HepG2 (cell line): ENCODE measurements around the gene IRS1. TPM values are rescaled to one million over a fixed set of nuclear protein-coding genes. Genes with fewer than 3 reads are reported as not detected.

Experiments used
- ATAC-seq: fragments of 200-7000 bp; cut with Tn5 transposase; 3 replicates; pipeline ENCODE4 v1.9.1; 2020; ENCODE audit warnings: mild to moderate bottlenecking, moderate library complexity
- BruUV-seq: library from RNA; stranded (reverse); fragments of 400-500 nt; replicated peaks from 2 replicates; lab custom pipeline; 2021; lab: Mats Ljungman, UMichigan
- CTCF ChIA-PET: fragments of 300-600 bp; formaldehyde crosslinking; extraction: SDS; loops from one replicate; lab custom pipeline; 2021; ENCODE audit warnings: low total read pairs, inconsistent platforms, low intra/inter-chr PET ratio; lab: Yijun Ruan, JAX
- POLR2A ChIA-PET: fragments of 350-600 bp; sonication (Branson Sonifier 250); formaldehyde crosslinking; loops from one replicate; lab custom pipeline; 2020; ENCODE audit warnings: antibody characterized with exemption, inconsistent platforms; lab: Yijun Ruan, JAX
- DNase-seq: peaks from one replicate; pipeline ENCODE4 v3.0.0-alpha.2; 2015; ENCODE audit warnings: low spot score
- FAIRE-seq: peaks from 3 replicates; lab custom pipeline; 2011; peaks lifted over from hg19 to GRCh38; lab: Jason Lieb, UNC
- H2AFZ ChIP-seq: one replicate; pipeline ENCODE4 v1.6.1; 2011; ENCODE audit warnings: low read length, inconsistent platforms
- H3K27ac ChIP-seq: fragments of 300-600 bp; 3 replicates; pipeline ENCODE4 v1.8.0; 2011; ENCODE audit warnings: mixed run types, mild to moderate bottlenecking, mixed read lengths, low read length, inconsistent platforms; ENCODE audit not compliant: insufficient read depth; ENCODE audit errors: extremely low read length
- H3K27me3 ChIP-seq, 2 experiments: fragments of 200-600 bp in 1 of 2; 2 replicates in 1 of 2; 3 replicates in 1 of 2; pipeline versions ENCODE4 v1.6.0 to v1.8.0; 2011; ENCODE audit warnings: low read length in 2 of 2, mild to moderate bottlenecking in 2 of 2, moderate library complexity in 2 of 2, inconsistent platforms in 1 of 2; ENCODE audit not compliant: insufficient read depth in 2 of 2, control insufficient read depth in 1 of 2
- H3K36me3 ChIP-seq, 2 experiments: fragments of 200-600 bp in 1 of 2; replicated peaks in 1 of 2; 2 replicates in 1 of 2; 3 replicates in 1 of 2; pipeline versions ENCODE4 v1.5.1 to v1.8.0; 2011; ENCODE audit warnings: low read length in 2 of 2, inconsistent platforms in 1 of 2; ENCODE audit not compliant: insufficient read depth in 2 of 2, control insufficient read depth in 1 of 2
- H3K4me1 ChIP-seq: 2 replicates; pipeline ENCODE4 v1.5.1; 2012; ENCODE audit warnings: low read length, inconsistent platforms; ENCODE audit not compliant: insufficient read depth
- H3K4me2 ChIP-seq: 2 replicates; pipeline ENCODE4 v1.6.0; 2011; ENCODE audit warnings: low read depth, low read length, inconsistent platforms
- H3K4me3 ChIP-seq, 3 experiments: fragments of 200-600 bp in 1 of 3; sonication (generic), shearing (Covaris generic) in 1 of 3; replicated peaks in 1 of 3; 2 replicates each; pipeline ENCODE4 v1.5.1; 2011 to 2016; ENCODE audit warnings: low read length in 3 of 3, inconsistent platforms in 2 of 3, low read depth in 2 of 3, mild to moderate bottlenecking in 2 of 3, control low read depth in 1 of 3, mixed read lengths in 1 of 3; ENCODE audit not compliant: insufficient read depth in 1 of 3
- H3K79me2 ChIP-seq: one replicate; pipeline ENCODE4 v1.6.1; 2011; ENCODE audit warnings: low read length, inconsistent platforms; ENCODE audit not compliant: insufficient read depth
- H3K9ac ChIP-seq: 2 replicates; pipeline ENCODE4 v1.6.0; 2011; ENCODE audit warnings: mild to moderate bottlenecking, low read depth, low read length, inconsistent platforms; ENCODE audit not compliant: insufficient read depth
- H3K9me3 ChIP-seq: 2 replicates; pipeline ENCODE4 v1.5.1; 2012; ENCODE audit warnings: mild to moderate bottlenecking, low read length
- H4K20me1 ChIP-seq: 2 replicates; pipeline ENCODE4 v1.6.0; 2011; ENCODE audit warnings: inconsistent platforms, mild to moderate bottlenecking, low read length, moderate library complexity; ENCODE audit not compliant: insufficient read depth
- ATF2 ChIP-seq: sonication (generic); formaldehyde crosslinking; IDR thresholded peaks from 2 replicates; pipeline ENCODE4 v1.4.0; 2020; ENCODE audit warnings: missing genetic modification reagents
- CEBPG ChIP-seq: IDR thresholded peaks from 2 replicates; pipeline ENCODE4 v1.6.1; 2016
- FIP1L1 ChIP-seq: fragments of 200-400 bp; formaldehyde crosslinking; IDR thresholded peaks from 2 replicates; pipeline ENCODE4 v1.6.1; 2018; ENCODE audit warnings: low read depth, mild to moderate bottlenecking, low read length, moderate library complexity, borderline replicate concordance; ENCODE audit not compliant: insufficient read depth
- GATAD1 ChIP-seq: IDR thresholded peaks from 2 replicates; pipeline ENCODE4 v1.6.1; 2016; ENCODE audit warnings: missing genetic modification reagents, missing compliant biosample characterization
- MLLT10 ChIP-seq: sonication (generic); formaldehyde crosslinking; IDR thresholded peaks from 2 replicates; pipeline ENCODE4 v1.4.0; 2020; ENCODE audit warnings: missing genetic modification reagents
- PHF20 ChIP-seq: sonication (generic); formaldehyde crosslinking; IDR thresholded peaks from 2 replicates; pipeline ENCODE4 v1.5.0; 2020; ENCODE audit warnings: mild to moderate bottlenecking, missing genetic modification reagents
- RFXANK ChIP-seq: IDR thresholded peaks from 2 replicates; pipeline ENCODE4 v1.6.1; 2016
- SUZ12 ChIP-seq: fragments of 150-350 bp; IDR thresholded peaks from 2 replicates; pipeline ENCODE4 v1.6.1; 2014; ENCODE audit warnings: low read depth, low read length
- THAP8 ChIP-seq: sonication (generic); formaldehyde crosslinking; IDR thresholded peaks from 2 replicates; pipeline ENCODE4 v1.5.1; 2020; ENCODE audit warnings: missing genetic modification reagents, mild to moderate bottlenecking, borderline replicate concordance
- ZBTB7A ChIP-seq: sonication (generic); formaldehyde crosslinking; IDR thresholded peaks from 2 replicates; pipeline ENCODE4 v1.8.0; 2022; ENCODE audit warnings: mild to moderate bottlenecking, missing genetic modification reagents
- ZIK1 ChIP-seq: sonication (generic); formaldehyde crosslinking; IDR thresholded peaks from 2 replicates; pipeline ENCODE4 v1.5.0; 2020; ENCODE audit warnings: mild to moderate bottlenecking, low read depth, missing genetic modification reagents, borderline replicate concordance
- WGBS: methylation state at CpG from one replicate; pipeline ENCODE4 v1.1.6; 2017; ENCODE audit warnings: low lambda C conversion rate; 5-methylcytosine and 5-hydroxymethylcytosine counted together
- in situ Hi-C: cut with HindIII; loops from 2 replicates; pipeline ENCODE4 v1.10.0; 2017; ENCODE audit warnings: low pct_unique_long_range_greater_than_20kb; ENCODE audit not compliant: extremely low pct_ligation_motif_present
- intact Hi-C: fragments of 100-400 bp; cut with micrococcal nuclease; formaldehyde crosslinking; loops from one replicate; pipeline ENCODE4 v1.10.0; 2022; ENCODE audit not compliant: unreplicated experiment
- polyA plus RNA-seq, 8 experiments: library from polyadenylated mRNA; depleted of rRNA in 3 of 8; stranded (reverse) in 7 of 8; unstranded in 1 of 8; fragments of >200 nt; fragmentation: Illumina TruSeq in 4 of 8; extraction: Trizol in 4 of 8; gene quantifications; 2 replicates each; pipeline versions ENCODE4 v1.2.1 to v1.2.3, GENCODE V29; 2011 to 2016; ENCODE audit warnings: low read depth in 4 of 8, missing spikeins in 1 of 8, mixed read lengths in 1 of 8; ENCODE audit not compliant: insufficient read depth in 1 of 8
- total RNA-seq, 5 experiments: library from RNA; depleted of rRNA; stranded (reverse); fragments of >200 nt; fragmentation: Illumina TruSeq; extraction: Trizol; gene quantifications; 2 replicates each; pipeline ENCODE4 v1.2.3, GENCODE V29; 2016; ENCODE audit warnings: low read depth in 1 of 5
- TF ChIP-seq, protein P1 (sequence below): sonication (generic); formaldehyde crosslinking; IDR thresholded peaks from 2 replicates; pipeline ENCODE4 v1.8.1; 2023; ENCODE audit warnings: mild to moderate bottlenecking, inconsistent platforms, moderate library complexity, missing genetic modification reagents, borderline replicate concordance
- TF ChIP-seq, protein P2 (sequence below): IDR thresholded peaks from 2 replicates; pipeline ENCODE4 v1.6.1; 2016; ENCODE audit warnings: low read depth, missing genetic modification reagents, missing compliant biosample characterization
- TF ChIP-seq, protein P3 (sequence below): sonication (generic); formaldehyde crosslinking; IDR thresholded peaks from 2 replicates; pipeline ENCODE4 v1.8.1; 2023; ENCODE audit warnings: mild to moderate bottlenecking, missing genetic modification reagents

The IRS1 gene
- total and polyA plus RNA-seq, 2 of the 13 experiments (the other 11 are each of a cell fraction or from before 2014, with no cell fraction given) = 8.7 to 9.0 TPM

DNA sequence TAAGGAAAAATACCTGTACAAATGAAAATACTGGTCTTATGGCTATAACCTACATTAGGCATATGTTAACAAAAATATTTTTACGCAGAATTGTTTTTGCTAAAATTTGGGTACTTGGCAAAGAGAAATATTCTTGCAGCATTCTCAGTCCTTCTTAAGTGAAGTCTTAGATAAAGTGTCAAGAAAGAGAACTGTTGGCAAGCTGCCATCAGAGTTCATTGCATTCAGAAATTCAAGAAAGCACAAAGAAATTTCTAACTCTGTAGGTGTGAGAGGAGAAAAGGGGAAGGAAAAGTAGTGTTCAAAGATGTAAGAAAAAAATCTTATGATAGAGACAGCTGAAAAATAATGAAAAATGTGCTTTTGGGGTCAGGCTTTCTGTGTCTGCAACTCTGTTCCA, 86.7 kb downstream of the IRS1 start:
- no peak overlapping the region for H2AFZ ChIP-seq
- DNase-seq (no peak), ATAC-seq (no peak), FAIRE-seq (no peak)
- POLR2A ChIA-PET = no interaction called here
- in situ Hi-C loops = no loop called here
- no peak overlapping the region for H3K4me2 ChIP-seq
- H3K4me3 ChIP-seq = no peak overlapping the region
- no TSS peak for BruUV-seq
- CTCF ChIA-PET = no interaction called here
- no peaks in the 10 kb centered on the region for H3K79me2 ChIP-seq
- TF ChIP-seq SUZ12 = no peak
- TF ChIP-seq THAP8 = no peak
- TF ChIP-seq, protein P1, sequence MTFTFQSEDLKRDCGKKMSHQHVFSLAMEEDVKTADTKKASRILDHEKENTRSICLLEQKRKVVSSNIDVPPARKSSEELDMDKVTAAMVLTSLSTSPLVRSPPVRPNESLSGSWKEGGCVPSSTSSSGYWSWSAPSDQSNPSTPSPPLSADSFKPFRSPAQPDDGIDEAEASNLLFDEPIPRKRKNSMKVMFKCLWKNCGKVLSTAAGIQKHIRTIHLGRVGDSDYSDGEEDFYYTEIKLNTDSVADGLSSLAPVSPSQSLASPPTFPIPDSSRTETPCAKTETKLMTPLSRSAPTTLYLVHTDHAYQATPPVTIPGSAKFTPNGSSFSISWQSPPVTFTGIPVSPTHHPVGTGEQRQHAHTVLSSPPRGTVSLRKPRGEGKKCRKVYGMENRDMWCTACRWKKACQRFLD (CRISPR knock-in tag) = no peak
- TF ChIP-seq FIP1L1 = no peak
- no peak for TF ChIP-seq PHF20 (CRISPR knock-in tag)
- TF ChIP-seq, protein P2, sequence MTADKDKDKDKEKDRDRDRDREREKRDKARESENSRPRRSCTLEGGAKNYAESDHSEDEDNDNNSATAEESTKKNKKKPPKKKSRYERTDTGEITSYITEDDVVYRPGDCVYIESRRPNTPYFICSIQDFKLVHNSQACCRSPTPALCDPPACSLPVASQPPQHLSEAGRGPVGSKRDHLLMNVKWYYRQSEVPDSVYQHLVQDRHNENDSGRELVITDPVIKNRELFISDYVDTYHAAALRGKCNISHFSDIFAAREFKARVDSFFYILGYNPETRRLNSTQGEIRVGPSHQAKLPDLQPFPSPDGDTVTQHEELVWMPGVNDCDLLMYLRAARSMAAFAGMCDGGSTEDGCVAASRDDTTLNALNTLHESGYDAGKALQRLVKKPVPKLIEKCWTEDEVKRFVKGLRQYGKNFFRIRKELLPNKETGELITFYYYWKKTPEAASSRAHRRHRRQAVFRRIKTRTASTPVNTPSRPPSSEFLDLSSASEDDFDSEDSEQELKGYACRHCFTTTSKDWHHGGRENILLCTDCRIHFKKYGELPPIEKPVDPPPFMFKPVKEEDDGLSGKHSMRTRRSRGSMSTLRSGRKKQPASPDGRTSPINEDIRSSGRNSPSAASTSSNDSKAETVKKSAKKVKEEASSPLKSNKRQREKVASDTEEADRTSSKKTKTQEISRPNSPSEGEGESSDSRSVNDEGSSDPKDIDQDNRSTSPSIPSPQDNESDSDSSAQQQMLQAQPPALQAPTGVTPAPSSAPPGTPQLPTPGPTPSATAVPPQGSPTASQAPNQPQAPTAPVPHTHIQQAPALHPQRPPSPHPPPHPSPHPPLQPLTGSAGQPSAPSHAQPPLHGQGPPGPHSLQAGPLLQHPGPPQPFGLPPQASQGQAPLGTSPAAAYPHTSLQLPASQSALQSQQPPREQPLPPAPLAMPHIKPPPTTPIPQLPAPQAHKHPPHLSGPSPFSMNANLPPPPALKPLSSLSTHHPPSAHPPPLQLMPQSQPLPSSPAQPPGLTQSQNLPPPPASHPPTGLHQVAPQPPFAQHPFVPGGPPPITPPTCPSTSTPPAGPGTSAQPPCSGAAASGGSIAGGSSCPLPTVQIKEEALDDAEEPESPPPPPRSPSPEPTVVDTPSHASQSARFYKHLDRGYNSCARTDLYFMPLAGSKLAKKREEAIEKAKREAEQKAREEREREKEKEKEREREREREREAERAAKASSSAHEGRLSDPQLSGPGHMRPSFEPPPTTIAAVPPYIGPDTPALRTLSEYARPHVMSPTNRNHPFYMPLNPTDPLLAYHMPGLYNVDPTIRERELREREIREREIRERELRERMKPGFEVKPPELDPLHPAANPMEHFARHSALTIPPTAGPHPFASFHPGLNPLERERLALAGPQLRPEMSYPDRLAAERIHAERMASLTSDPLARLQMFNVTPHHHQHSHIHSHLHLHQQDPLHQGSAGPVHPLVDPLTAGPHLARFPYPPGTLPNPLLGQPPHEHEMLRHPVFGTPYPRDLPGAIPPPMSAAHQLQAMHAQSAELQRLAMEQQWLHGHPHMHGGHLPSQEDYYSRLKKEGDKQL (CRISPR knock-in tag) = no peak
- TF ChIP-seq ATF2 (CRISPR knock-in tag) = no peak
- no peak for TF ChIP-seq RFXANK (CRISPR knock-in tag)
- TF ChIP-seq, protein P3, sequence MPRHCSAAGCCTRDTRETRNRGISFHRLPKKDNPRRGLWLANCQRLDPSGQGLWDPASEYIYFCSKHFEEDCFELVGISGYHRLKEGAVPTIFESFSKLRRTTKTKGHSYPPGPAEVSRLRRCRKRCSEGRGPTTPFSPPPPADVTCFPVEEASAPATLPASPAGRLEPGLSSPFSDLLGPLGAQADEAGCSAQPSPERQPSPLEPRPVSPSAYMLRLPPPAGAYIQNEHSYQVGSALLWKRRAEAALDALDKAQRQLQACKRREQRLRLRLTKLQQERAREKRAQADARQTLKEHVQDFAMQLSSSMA (CRISPR knock-in tag) = no peak
- TF ChIP-seq CEBPG = no peak
- TF ChIP-seq GATAD1 (CRISPR knock-in tag) = no peak
- TF ChIP-seq MLLT10 (CRISPR knock-in tag) = no peak
- TF ChIP-seq ZBTB7A (CRISPR knock-in tag) = no peak
- no peak for TF ChIP-seq ZIK1 (CRISPR knock-in tag)
- H3K9ac ChIP-seq = no peak overlapping the region
- H3K27ac ChIP-seq = no peak overlapping the region
- no peaks in the 10 kb centered on the region for H3K9me3 ChIP-seq
- H3K36me3 ChIP-seq = no peaks in the 10 kb centered on the region
- no peaks in the 10 kb centered on the region for H3K27me3 ChIP-seq
- H3K4me1 ChIP-seq = no peaks in the 10 kb centered on the region; the same call in 1 of the 2 replicates
- intact Hi-C loops = no loop called here
- WGBS = 100% methylated on average over 1 of the region's 1 CpG
- no peaks in the 10 kb centered on the region for H4K20me1 ChIP-seq
